Measurements from ENCODE around the gene MAGI1.

DNA sequence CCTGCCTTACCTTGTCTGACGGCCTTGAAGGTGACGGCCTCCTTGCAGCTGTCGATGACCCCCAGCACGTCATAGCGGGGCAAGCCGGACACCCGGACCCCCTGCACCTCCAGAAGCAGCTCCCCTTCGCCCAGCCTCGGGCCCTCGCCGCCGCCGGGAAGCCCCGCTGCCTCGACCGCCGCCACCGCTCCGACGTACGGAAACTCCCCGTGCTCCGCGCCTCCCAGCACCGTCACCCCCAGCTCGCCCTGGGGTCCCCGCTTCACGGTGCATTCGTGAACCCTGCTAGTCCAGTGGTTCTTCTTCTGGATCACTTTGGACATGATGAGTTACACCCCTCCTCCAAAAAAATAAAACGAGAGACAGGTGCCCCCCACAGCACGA is 740 bp downstream of the MAGI1 start:
- TF ChIP-seq L3MBTL2 (conservative IDR thresholded peaks at IDR 0.05): no peak
- TF ChIP-seq NFRKB (IDR thresholded peaks at IDR 0.05): no peak
- TF ChIP-seq ELF4 (IDR thresholded peaks at IDR 0.05): no peak
- TF ChIP-seq SP1 (IDR thresholded peaks at IDR 0.05): no peak
- TF ChIP-seq SUZ12 (IDR thresholded peaks at IDR 0.05): no peak
- TF ChIP-seq BHLHE40 (IDR thresholded peaks at IDR 0.05; ENCODE audit: borderline replicate concordance): no peak
- TF ChIP-seq FOXA1 (IDR thresholded peaks at IDR 0.05): no peak
- no peak for TF ChIP-seq TARDBP (IDR thresholded peaks at IDR 0.05)
- no peak for TF ChIP-seq ARNT (IDR thresholded peaks at IDR 0.05)
- TF ChIP-seq FOXM1 (IDR thresholded peaks at IDR 0.05; ENCODE audit: borderline replicate concordance): no peak
- no peak for TF ChIP-seq LEF1 (IDR thresholded peaks at IDR 0.05; ENCODE audit: borderline replicate concordance)
- TF ChIP-seq, protein P1, sequence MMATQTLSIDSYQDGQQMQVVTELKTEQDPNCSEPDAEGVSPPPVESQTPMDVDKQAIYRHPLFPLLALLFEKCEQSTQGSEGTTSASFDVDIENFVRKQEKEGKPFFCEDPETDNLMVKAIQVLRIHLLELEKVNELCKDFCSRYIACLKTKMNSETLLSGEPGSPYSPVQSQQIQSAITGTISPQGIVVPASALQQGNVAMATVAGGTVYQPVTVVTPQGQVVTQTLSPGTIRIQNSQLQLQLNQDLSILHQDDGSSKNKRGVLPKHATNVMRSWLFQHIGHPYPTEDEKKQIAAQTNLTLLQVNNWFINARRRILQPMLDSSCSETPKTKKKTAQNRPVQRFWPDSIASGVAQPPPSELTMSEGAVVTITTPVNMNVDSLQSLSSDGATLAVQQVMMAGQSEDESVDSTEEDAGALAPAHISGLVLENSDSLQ (IDR thresholded peaks at IDR 0.05): no peak

Measured in HEK293T (cell line).